DMS114 treated with DMSO at 0.1 percent for 48 hours (cell line): ENCODE measurements around the gene MVB12B.

Experiments
- DNase-seq: peaks from one replicate; lab custom pipeline; 2025; ENCODE audit not compliant: unreplicated experiment; lab: John Stamatoyannopoulos, UW

Gene MVB12B

GRCh38 chr9:126401581-126401980 lies 75.0 kb downstream of the MVB12B start:
- DNase-seq, result no peak

GRCh38 chr9:126403397-126403796 lies 76.8 kb downstream of the MVB12B start:
- no peak for DNase-seq

- no peak for DNase-seq
These were observed 77.8 kb downstream of the MVB12B start for GRCh38 chr9:126404459-126404858.

GRCh38 chr9:126406075-126406667 lies 79.5 kb downstream of the MVB12B start:
- no peak for DNase-seq

- no peak for DNase-seq
These were observed 80.7 kb downstream of the MVB12B start for GRCh38 chr9:126407114-126407870.

GRCh38 chr9:126408004-126408403 lies 81.4 kb downstream of the MVB12B start:
- DNase-seq, result no peak

- DNase-seq, result no peak
These were observed 83.6 kb downstream of the MVB12B start for GRCh38 chr9:126410229-126410628.

GRCh38 chr9:126411225-126411947 lies 84.8 kb downstream of the MVB12B start:
- DNase-seq, result no peak

GRCh38 chr9:126411948-126412284 lies 85.3 kb downstream of the MVB12B start:
- DNase-seq, result no peak

GRCh38 chr9:126412905-126413304 lies 86.3 kb downstream of the MVB12B start:
- no peak for DNase-seq

- DNase-seq, result no peak
These were observed 86.9 kb downstream of the MVB12B start for GRCh38 chr9:126413391-126414068.

- no peak for DNase-seq
These were observed 89.2 kb downstream of the MVB12B start for GRCh38 chr9:126415741-126416370.

GRCh38 chr9:126417043-126417442 lies 90.4 kb downstream of the MVB12B start:
- no peak for DNase-seq

- DNase-seq, result no peak
These were observed 91.1 kb downstream of the MVB12B start for GRCh38 chr9:126417684-126418083.

GRCh38 chr9:126418608-126419007 lies 92.0 kb downstream of the MVB12B start:
- DNase-seq, result no peak

- no peak for DNase-seq
These were observed 92.8 kb downstream of the MVB12B start for GRCh38 chr9:126419475-126419874.

GRCh38 chr9:126420135-126420534 lies 93.5 kb downstream of the MVB12B start:
- no peak for DNase-seq

- no peak for DNase-seq
These were observed 94.3 kb downstream of the MVB12B start for GRCh38 chr9:126420643-126421564.

- no peak for DNase-seq
These were observed 95.2 kb downstream of the MVB12B start for GRCh38 chr9:126421567-126422428.
